ENCODE data around the gene DYSF.
A peak's percentile ranks its signal among the peaks of the same experiment; 100 is the strongest.
"Not testable (repeated sequence)": the region's sequence is repeated elsewhere in the genome, so short reads cannot be mapped to it uniquely, and the experiment has no call there.

DYSF gene

DNA sequence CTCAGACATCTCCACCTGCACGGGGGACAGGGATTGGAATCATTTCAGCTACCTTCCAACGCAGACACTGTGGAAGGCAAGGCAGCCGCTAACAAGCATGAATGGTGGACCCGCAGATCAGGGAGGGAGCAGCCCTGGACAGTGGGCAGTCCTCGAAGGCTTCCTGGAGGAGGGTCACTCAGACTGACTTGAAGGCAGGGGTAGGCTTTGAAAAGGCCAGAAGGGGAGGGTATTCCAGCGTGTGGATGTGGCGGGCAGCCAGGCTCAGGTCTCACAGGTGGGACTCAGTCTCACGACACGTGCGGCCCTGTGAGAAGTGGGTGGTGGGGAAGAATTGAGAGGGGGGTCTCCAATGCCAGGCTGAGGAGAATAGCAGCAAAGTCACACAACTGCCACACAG is 29.9 kb downstream of the DYSF start:
- Histone ChIP-seq H3K36me3 (ENCODE audit: control insufficient read depth, insufficient read depth, low read length) (no peaks in the 10 kb centered on the region), H3K27ac (ENCODE audit: low read length) (no peak overlapping the region), H3K4me3 (ENCODE audit: low read length) (no peak overlapping the region), H3K9me3 (ENCODE audit: control insufficient read depth, insufficient read depth, low read length) (no peaks in the 10 kb centered on the region), H3K27me3 (ENCODE audit: control insufficient read depth, insufficient read depth, low read length) (no peaks in the 10 kb centered on the region), H3K4me1 (ENCODE audit: control insufficient read depth, insufficient read depth, low read length) (peaks cover 2% of the 10 kb centered on the region; the same call in 1 of the 2 replicates)
- WGBS (ENCODE audit: insufficient coverage, insufficient read length): no CpG with 5 or more reads among the region's 10 CpGs
- no peak for DNase-seq (ENCODE audit: low read depth, low spot score)

DNA sequence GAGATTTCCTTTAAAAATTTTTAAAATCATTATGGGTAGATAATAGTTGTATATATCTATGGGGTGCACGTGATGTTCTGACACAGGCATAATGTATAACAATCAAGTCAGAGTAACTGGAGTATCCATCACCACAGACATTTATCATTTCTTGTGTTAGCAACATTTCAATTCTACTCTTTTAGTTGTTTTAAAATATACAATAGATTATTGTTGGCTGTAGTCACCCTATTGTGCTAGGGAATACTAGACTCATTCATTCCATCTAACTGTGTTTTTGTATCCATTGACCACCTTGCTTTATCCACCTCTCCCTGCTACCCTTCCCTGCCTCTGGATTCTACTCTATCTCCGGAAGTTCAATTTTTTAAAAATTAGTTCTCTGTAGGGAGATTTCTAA is 31.0 kb downstream of the DYSF start:
- Histone ChIP-seq H3K4me1 (ENCODE audit: control insufficient read depth, insufficient read depth, low read length) (peaks cover 2% of the 10 kb centered on the region; the same call in 1 of the 2 replicates), H3K36me3 (ENCODE audit: control insufficient read depth, insufficient read depth, low read length) (no peaks in the 10 kb centered on the region), H3K27me3 (ENCODE audit: control insufficient read depth, insufficient read depth, low read length) (no peaks in the 10 kb centered on the region), H3K4me3 (ENCODE audit: low read length) (no peak overlapping the region), H3K9me3 (ENCODE audit: control insufficient read depth, insufficient read depth, low read length) (no peaks in the 10 kb centered on the region), H3K27ac (ENCODE audit: low read length) (no peak overlapping the region)
- DNase-seq (ENCODE audit: low read depth, low spot score): no peak
- WGBS (ENCODE audit: insufficient coverage, insufficient read length): no CpG with 5 or more reads among the region's 2 CpGs

DNA sequence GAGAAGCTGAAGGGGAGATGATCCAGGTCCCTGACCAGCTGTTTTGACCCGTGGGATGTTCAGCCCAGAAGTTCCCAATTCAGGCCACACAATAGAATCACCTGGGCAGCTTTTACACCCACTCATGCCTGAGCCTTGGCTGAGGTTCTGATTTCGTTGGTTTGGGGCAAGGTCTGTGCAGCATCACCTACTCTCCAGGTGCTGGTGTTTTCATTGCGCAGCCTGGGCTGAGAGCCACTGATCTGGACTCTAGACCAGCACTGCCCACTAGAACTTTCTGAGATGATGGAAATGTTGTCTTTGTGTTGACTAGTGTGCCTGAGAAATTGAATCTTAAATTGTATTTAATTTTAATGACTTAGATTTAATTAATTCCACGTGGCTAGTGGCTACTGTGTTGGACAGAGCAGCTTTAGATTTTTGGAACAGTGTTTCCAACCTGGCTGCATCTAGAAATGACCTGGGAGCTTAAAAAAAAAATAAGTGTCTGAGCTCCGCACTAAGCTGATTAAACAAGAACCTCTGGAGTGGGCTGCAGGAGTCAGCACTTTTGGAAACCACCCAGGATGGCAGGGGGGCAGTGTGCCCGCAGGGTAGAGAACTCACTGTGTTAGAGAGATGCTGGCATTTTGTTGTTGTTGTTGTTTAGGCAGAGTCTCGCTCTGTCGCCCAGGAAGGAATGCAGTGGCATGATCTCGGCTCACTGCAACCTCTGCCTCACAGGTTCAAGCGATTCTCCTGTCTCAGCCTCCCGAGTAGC is 33.7 kb downstream of the DYSF start:
- no peaks in the 10 kb centered on the region for H3K27me3 ChIP-seq (ENCODE audit: control insufficient read depth, insufficient read depth, low read length)
- H3K36me3 ChIP-seq (ENCODE audit: control insufficient read depth, insufficient read depth, low read length): no peaks in the 10 kb centered on the region
- no peak for DNase-seq (ENCODE audit: low read depth, low spot score)
- no peak overlapping the region for H3K27ac ChIP-seq (ENCODE audit: low read length)
- no CpG with 5 or more reads among the region's 11 CpGs for WGBS (ENCODE audit: insufficient coverage, insufficient read length)
- H3K4me3 ChIP-seq (ENCODE audit: low read length): no peak overlapping the region
- no peaks in the 10 kb centered on the region for H3K9me3 ChIP-seq (ENCODE audit: control insufficient read depth, insufficient read depth, low read length)
- H3K4me1 ChIP-seq (ENCODE audit: control insufficient read depth, insufficient read depth, low read length): peaks cover 2% of the 10 kb centered on the region; the same call in 1 of the 2 replicates

DNA sequence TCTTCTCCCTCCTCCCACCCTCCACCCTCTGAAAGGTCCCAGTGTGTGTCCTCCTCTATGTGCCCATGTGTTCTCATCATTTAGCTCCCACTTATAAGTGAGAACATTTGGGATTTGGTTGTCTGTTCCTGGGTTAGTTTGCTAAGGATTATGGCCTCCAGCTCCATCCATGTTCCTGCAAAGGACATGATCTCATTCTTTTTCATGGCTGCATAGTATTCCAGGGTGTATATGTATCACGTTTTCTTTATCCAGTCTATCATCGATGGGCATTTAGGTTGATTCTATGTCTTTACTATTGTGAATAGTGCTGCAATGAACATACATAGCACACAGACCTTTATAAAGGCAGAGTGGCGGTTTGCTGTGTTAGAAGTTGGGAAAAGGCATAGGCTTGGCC is 38.2 kb downstream of the DYSF start:
- not testable (repeated sequence) for DNase-seq (ENCODE audit: low read depth, low spot score); H3K27ac ChIP-seq (ENCODE audit: low read length)
- no CpG with 5 or more reads among the region's 3 CpGs for WGBS (ENCODE audit: insufficient coverage, insufficient read length)

DNA sequence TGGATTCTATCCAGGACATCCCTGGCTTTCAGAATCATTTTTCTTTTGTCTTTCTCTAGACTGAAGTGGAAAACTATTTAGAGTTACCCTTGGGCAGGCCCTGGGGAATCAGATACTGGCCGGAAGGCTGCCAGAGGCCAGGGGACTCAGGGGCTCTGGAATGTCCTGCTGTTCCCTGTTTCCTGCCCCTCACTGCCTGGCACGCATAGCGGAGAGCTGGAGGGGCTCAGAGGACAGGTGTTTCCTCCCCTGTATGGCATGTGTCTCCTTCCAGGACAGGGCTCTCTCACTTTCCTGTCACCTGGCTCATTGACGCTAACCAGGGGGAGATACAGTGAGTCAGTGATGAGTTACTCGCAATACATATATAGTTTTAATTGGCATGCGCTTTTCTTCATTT is 38.8 kb downstream of the DYSF start:
- no peak overlapping the region for H3K4me3 ChIP-seq (ENCODE audit: low read length)
- peaks cover 2% of the 10 kb centered on the region for H3K4me1 ChIP-seq (ENCODE audit: control insufficient read depth, insufficient read depth, low read length)
- H3K9me3 ChIP-seq (ENCODE audit: control insufficient read depth, insufficient read depth, low read length): no peaks in the 10 kb centered on the region
- H3K36me3 ChIP-seq (ENCODE audit: control insufficient read depth, insufficient read depth, low read length): no peaks in the 10 kb centered on the region
- H3K27me3 ChIP-seq (ENCODE audit: control insufficient read depth, insufficient read depth, low read length): no peaks in the 10 kb centered on the region
- no peak overlapping the region for H3K27ac ChIP-seq (ENCODE audit: low read length)
- no CpG with 5 or more reads among the region's 6 CpGs for WGBS (ENCODE audit: insufficient coverage, insufficient read length)
- no peak for DNase-seq (ENCODE audit: low read depth, low spot score)

More for the DNA sequence above, 38.2 kb downstream of the DYSF start:
- not testable (repeated sequence) for H3K36me3 ChIP-seq (ENCODE audit: control insufficient read depth, insufficient read depth, low read length); H3K4me1 ChIP-seq (ENCODE audit: control insufficient read depth, insufficient read depth, low read length); H3K27me3 ChIP-seq (ENCODE audit: control insufficient read depth, insufficient read depth, low read length); H3K4me3 ChIP-seq (ENCODE audit: low read length); H3K9me3 ChIP-seq (ENCODE audit: control insufficient read depth, insufficient read depth, low read length)

DNA sequence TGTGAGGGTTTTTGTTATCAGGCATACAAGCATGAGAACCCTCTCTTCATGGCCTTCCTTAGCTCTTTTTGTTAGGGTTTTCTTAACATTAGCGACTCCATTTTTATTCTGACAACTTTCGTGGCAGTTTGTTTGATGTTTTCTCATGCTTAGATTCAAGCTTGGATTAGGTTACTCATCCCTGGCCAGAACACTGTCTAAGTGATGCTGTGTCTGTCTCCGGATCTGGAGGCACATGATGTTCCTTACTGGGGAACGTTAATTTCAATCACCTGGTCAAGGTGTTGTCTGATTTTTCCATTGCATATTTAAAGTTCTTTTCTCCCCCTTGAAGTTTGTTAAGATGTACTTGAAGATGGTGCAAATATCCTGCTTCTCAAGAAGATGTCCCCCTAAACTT is 40.7 kb downstream of the DYSF start:
- DNase-seq (ENCODE audit: low read depth, low spot score): no peak
- no peaks in the 10 kb centered on the region for H3K36me3 ChIP-seq (ENCODE audit: control insufficient read depth, insufficient read depth, low read length)
- H3K27me3 ChIP-seq (ENCODE audit: control insufficient read depth, insufficient read depth, low read length): no peaks in the 10 kb centered on the region
- H3K4me3 ChIP-seq (ENCODE audit: low read length): no peak overlapping the region
- no CpG with 5 or more reads among the region's 4 CpGs for WGBS (ENCODE audit: insufficient coverage, insufficient read length)
- H3K4me1 ChIP-seq (ENCODE audit: control insufficient read depth, insufficient read depth, low read length): peaks cover 5% of the 10 kb centered on the region
- no peaks in the 10 kb centered on the region for H3K9me3 ChIP-seq (ENCODE audit: control insufficient read depth, insufficient read depth, low read length)
- H3K27ac ChIP-seq (ENCODE audit: low read length): no peak overlapping the region

DNA sequence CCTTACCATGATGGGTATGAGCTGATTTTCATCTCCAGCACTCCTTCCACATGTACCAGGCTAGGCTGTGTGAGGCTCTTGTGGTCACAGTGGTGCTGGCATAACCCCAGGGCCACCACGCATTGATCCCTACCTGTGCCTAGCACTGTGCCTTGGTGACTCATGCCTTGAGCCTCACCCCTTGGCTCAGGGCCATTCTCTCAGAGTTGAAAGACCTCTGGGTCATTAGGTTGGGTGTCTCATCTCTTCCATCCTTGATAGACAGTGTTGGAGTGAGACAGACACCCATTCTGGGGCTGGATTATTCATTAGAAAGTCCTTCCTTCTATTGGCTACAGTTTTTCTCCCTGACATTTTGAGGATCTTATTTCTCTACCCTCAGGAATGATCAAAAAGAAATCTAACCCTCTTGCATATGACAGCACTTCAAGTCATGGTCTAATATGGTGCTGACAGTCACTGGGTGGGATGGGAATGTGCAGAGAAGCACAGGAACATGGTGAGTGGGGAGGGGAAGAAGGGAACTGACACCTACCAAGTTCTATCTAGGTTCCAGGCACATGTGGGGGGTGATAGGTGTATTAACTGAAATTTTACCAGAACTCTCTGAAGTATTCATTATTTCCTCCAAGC is 41.3 kb downstream of the DYSF start:
- no peak for DNase-seq (ENCODE audit: low read depth, low spot score)
- no CpG with 5 or more reads among the region's 1 CpG for WGBS (ENCODE audit: insufficient coverage, insufficient read length)
- no peak overlapping the region for H3K27ac ChIP-seq (ENCODE audit: low read length)
- no peaks in the 10 kb centered on the region for H3K27me3 ChIP-seq (ENCODE audit: control insufficient read depth, insufficient read depth, low read length)
- H3K4me1 ChIP-seq (ENCODE audit: control insufficient read depth, insufficient read depth, low read length): peaks cover 5% of the 10 kb centered on the region
- no peaks in the 10 kb centered on the region for H3K36me3 ChIP-seq (ENCODE audit: control insufficient read depth, insufficient read depth, low read length)
- H3K9me3 ChIP-seq (ENCODE audit: control insufficient read depth, insufficient read depth, low read length): no peaks in the 10 kb centered on the region
- no peak overlapping the region for H3K4me3 ChIP-seq (ENCODE audit: low read length)

DNA sequence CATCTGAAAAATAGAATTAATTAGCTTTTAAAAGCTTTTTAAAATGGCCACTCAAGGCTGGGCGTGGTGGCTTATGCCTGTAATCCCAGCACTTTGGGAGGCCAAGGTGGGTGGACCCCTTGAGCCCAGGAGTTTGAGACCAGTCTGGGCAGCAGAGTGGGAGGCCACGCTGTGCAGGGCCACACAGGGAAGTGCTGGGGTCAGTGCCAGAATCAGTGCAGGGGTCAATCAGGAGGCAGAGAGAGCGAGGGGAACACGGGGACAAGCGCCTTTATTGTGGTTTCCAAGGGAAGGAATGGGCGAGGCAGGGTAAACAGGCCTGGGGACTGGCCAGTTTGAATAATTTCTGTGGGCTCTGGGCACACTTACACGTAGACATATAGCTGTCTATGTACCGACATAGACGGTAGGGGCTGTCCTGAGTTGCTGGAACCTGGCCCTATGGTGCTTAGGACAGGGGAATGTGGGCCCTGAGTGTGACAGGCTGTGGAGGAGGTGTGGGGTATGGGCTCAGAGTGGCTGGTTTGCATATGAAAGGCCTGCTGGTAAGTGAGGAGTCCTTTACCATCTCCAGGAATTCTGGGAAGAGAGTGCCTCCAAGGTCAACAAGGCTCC is 42.9 kb downstream of the DYSF start:
- no CpG with 5 or more reads among the region's 9 CpGs for WGBS (ENCODE audit: insufficient coverage, insufficient read length)

DNA sequence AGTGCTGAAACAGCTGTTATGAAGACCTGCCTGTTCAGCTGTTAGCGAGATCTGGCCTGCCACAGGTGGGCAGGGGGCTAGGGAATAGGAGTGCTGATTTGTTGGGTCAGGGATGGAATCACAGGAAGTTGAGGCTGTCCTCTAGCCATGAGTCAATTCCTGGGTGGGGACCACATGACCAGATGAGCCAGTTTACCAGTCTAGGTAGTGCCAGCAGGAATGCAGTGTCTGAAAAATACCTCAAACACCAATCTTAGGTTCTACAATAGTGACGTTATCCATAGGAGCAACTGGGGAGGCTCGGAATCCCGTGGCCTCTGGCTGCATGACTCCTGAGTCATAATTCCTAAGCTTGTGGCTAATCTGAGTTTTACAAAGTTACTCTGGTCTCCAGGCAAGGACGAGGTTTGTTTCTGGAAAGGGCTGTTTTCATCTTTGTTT is 44.9 kb downstream of the DYSF start:
- WGBS (ENCODE audit: insufficient coverage, insufficient read length): no CpG with 5 or more reads among the region's 5 CpGs
- peaks cover 6% of the 10 kb centered on the region for H3K4me1 ChIP-seq (ENCODE audit: control insufficient read depth, insufficient read depth, low read length)
- H3K27me3 ChIP-seq (ENCODE audit: control insufficient read depth, insufficient read depth, low read length): no peaks in the 10 kb centered on the region
- H3K4me3 ChIP-seq (ENCODE audit: low read length): no peak overlapping the region
- H3K9me3 ChIP-seq (ENCODE audit: control insufficient read depth, insufficient read depth, low read length): no peaks in the 10 kb centered on the region
- no peak overlapping the region for H3K27ac ChIP-seq (ENCODE audit: low read length)
- DNase-seq (ENCODE audit: low read depth, low spot score): no peak
- no peaks in the 10 kb centered on the region for H3K36me3 ChIP-seq (ENCODE audit: control insufficient read depth, insufficient read depth, low read length)

More for the DNA sequence above, 42.9 kb downstream of the DYSF start:
- Histone ChIP-seq H3K4me3 (ENCODE audit: low read length) (no peak overlapping the region), H3K4me1 (ENCODE audit: control insufficient read depth, insufficient read depth, low read length) (peaks cover 6% of the 10 kb centered on the region), H3K36me3 (ENCODE audit: control insufficient read depth, insufficient read depth, low read length) (no peaks in the 10 kb centered on the region), H3K27me3 (ENCODE audit: control insufficient read depth, insufficient read depth, low read length) (no peaks in the 10 kb centered on the region), H3K27ac (ENCODE audit: low read length) (no peak overlapping the region), H3K9me3 (ENCODE audit: control insufficient read depth, insufficient read depth, low read length) (no peaks in the 10 kb centered on the region)
- DNase-seq (ENCODE audit: low read depth, low spot score): peak; percentile 27

DNA sequence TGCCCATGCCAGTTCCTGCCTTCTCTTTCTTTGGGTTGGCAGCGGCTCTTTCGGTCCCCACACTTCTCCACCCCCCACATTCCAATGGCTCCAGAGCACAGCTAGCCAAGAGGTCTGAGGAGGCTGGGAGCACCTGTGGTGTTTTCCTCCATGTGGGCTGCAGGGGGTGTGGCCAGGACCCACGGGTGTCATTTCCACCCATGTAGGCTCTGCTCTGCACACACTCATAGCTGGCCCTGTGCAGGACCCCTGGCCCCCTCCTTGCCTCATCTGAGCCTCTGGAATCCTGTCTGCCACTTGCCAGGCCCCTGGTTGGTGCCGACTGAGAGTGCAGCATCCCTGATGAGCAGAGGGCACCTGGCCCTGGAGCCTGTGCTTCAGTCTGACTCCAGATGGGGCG is 46.3 kb downstream of the DYSF start:
- WGBS (ENCODE audit: insufficient coverage, insufficient read length): no CpG with 5 or more reads among the region's 5 CpGs
- Histone ChIP-seq H3K9me3 (ENCODE audit: control insufficient read depth, insufficient read depth, low read length) (no peaks in the 10 kb centered on the region), H3K27me3 (ENCODE audit: control insufficient read depth, insufficient read depth, low read length) (no peaks in the 10 kb centered on the region), H3K27ac (ENCODE audit: low read length) (no peak overlapping the region), H3K4me1 (ENCODE audit: control insufficient read depth, insufficient read depth, low read length) (peaks cover 6% of the 10 kb centered on the region), H3K36me3 (ENCODE audit: control insufficient read depth, insufficient read depth, low read length) (no peaks in the 10 kb centered on the region), H3K4me3 (ENCODE audit: low read length) (no peak overlapping the region)
- no peak for DNase-seq (ENCODE audit: low read depth, low spot score)

Data from iPS DF 6.9 (cell line).